RKO (cell line): ENCODE results near the gene CCDC141.

ENCODE experiments used
- DNase-seq: peaks from one replicate; pipeline ENCODE4 v3.0.0-alpha.2; 2016; ENCODE audit warnings: low spot score

Gene CCDC141

DNA sequence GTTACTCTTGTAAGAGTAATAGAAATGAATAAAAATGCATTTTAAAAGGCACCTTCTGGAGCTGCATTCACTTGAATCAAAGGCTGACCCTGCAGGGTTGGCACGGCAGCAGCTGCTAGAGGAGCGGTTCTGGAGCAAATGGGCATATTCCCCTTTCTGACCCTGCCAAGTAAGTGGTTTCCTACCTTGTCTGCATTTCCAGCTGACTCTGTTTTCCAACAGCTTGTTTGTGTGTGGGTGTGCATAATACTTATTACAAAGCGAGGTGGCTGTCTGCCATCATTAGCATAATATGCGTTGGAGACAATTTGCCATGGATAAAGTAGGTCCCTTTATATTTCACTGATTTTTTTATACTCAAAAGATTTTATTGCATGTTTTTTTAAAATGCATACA, 221.5 kb downstream of the CCDC141 start:
- DNase-seq = no peak

DNA sequence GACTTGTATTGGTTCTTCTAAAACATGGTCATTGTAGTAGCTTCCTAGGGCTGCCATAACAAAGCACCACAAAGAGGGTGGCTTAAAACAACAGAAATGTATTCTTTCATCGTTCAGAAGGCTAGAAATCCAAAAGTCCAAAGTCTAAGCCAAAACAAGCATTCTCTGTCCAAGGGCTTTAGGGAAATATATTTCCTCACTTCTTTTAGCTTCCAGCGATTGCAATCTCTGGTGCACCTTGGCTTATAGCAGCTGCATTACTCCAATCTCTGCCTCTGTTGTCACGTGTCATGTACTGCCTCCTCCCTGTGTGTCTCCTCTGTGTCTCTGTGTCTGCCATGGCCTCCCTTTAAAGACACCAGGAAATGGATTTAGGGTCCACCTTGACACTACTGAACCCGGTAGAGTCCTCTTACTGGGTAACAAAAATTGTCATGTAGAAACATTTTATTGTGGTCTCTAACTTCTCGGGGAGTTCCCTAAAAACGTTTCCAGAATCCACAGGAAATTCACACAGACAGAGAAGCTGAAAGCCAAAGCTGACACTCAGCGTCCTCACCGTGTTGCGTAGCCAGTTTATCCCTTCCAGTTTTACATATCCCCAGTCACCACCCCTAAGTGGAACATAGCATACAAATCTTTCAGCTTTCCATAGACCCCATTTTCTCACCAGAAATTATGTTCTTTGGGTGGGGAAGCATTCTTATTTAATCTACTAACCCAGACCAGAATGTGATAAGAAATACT, 222.0 kb downstream of the CCDC141 start:
- DNase-seq = no peak

DNA sequence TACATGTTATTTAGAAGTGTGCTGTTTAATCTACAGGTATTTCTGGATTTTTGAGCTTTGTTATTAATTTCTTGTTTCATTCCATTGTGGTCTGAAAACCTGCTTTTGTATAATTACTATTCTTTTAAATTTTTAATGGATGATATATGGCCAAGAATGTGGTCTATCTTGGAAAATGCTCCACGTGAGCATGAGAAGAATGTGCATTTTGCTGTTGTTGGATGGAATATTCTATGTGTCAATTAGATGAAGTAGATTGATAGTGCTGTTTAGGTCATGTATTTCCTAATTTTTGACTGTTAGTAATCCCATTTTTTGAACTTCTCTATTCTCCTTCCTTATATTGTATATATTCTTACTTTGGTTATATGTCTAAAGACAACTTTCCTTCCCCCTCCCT, 222.8 kb downstream of the CCDC141 start:
- DNase-seq = no peak

DNA sequence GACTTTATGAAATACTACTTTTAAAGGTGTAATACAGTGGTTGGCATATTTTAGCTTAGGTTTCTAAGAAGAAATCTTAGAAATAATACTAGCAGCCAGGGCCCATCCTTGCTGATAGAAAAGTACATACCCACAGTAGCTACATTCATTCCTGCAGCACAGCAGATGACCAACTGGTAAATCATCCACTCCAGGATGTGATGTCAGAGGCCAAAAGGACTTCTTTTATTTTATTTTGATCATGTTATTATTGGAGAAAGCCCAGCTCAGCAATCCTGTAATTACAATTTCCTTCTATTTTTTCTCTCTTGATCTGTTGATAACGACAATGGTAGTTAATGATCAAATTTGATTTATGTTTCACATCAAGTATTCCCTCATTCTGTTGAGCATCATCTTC, 224.8 kb downstream of the CCDC141 start:
- peak; percentile 16 for DNase-seq

DNA sequence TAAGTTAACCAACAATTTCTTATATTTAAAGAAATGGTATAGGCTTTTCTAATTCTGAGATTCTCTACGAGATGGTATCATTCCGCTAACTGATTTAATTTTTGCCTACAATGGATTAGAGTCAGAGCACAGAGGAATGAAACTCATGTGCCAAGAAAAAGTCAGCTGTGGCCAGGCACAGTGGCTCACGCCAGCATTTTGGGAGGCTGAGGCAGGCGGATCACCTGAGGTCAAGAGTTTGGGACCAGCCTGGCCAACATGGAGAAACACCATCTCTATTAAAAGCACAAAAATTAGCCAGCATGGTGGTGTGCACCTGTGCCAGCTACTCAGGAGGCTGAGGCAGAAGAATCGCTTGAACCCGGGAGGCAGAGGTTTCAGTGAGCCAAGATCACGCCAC, 225.8 kb downstream of the CCDC141 start:
- no peak for DNase-seq

DNA sequence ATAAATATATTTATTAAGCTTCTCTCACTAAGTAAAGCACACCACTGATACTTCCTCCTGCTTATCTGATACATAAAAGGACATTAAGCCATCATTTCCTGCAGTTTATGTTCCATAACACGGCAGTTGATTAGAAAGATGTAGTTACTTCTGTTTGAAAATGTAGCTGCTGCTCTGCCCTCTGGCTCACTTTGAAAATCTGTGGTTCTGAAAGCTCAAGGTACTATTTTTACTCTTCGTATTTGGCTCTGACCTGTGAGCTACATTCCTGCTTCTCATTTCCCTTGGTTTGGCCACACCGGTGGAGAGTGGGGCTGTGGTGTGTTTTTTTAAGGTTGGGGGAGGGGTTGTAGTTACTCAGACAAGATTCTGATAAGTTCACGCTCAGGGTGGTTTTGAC, 229.9 kb downstream of the CCDC141 start:
- DNase-seq = no peak

DNA sequence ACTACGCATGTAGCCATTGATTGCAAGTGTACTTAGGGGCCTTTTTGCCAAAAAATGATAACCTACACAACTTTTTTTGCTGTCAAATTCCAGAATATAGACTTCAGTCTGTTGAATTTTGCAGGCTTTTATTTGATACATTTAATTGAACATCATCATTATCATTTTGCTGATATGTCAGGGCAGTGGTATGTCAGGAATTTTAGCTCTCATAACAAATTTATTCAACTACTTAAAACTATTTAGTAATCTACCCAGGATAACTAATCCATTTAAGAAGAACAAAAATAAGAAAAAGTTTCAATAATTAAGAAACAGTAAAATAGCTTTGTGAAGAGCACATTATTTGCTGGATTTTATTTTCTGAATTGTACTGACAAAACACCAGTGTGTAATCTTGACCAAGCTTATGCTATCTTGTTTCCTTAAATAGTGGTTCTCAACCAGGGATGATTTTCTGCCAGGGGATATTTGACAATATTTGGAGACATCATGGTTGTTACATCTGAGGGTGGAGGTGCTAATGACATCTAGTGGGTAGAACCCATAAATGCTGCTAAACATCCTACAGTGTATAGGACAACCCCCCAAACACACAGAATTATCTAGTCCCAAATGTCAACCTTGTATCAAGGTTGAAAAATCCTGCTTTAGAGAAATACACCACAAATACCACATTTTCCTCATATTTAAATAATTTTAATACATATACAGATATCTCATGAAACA, 230.6 kb downstream of the CCDC141 start:
- no peak for DNase-seq

DNA sequence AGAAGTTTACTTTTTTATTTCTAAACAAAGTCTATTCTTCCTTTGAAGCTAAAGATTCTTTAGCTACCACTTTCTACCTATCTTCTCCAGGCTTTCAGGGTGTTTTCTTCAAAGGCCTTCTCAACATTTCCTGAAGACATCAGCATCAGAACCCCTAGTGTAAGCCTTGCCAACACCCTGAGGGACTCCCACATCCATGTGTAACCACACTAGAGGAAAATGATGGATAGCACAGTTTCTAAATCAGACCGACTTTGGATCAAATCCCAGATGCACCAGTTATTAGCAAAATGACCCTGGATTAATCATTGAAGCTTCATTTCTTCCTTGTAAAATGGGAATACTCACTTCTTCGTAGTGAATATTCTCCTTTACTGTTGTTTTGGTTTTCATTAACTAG, 238.0 kb downstream of the CCDC141 start:
- no peak for DNase-seq

DNA sequence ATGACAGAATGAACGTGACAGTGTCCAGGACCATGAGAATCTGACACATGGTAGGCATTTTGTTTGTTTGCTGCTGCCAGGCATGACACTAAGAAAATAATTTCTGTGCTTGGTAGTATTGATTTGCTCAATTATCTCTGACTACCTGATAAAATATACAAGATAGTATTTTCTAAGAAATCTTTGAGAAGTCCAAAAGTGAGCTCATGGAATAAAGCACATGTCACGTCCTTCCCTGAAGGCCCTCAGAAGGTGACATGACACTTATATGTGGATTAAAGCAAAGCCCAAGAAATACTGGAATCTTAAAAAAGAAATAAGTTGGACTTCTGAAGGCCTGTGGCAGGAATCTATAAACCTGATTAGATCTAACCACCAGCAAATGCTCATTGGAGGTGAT, 238.9 kb downstream of the CCDC141 start:
- no peak for DNase-seq

DNA sequence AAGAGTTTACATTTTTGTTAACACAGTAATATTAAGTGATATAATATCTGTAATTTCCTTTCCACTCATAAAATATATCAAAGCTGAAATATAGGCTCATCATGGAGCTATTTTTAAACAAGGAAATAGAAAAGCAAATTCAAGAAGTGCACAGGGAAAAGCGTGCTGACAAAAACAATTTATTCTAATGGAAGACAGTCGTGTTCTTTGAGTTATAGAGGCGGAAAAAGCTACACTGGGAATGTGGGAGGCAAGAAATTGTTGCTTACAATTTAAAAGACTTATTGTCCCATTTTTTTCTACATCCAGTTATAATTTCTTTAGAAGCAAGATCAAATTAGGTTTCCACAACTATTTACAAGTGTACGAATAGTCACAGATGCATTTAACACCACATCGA, 239.5 kb downstream of the CCDC141 start:
- no peak for DNase-seq

DNA sequence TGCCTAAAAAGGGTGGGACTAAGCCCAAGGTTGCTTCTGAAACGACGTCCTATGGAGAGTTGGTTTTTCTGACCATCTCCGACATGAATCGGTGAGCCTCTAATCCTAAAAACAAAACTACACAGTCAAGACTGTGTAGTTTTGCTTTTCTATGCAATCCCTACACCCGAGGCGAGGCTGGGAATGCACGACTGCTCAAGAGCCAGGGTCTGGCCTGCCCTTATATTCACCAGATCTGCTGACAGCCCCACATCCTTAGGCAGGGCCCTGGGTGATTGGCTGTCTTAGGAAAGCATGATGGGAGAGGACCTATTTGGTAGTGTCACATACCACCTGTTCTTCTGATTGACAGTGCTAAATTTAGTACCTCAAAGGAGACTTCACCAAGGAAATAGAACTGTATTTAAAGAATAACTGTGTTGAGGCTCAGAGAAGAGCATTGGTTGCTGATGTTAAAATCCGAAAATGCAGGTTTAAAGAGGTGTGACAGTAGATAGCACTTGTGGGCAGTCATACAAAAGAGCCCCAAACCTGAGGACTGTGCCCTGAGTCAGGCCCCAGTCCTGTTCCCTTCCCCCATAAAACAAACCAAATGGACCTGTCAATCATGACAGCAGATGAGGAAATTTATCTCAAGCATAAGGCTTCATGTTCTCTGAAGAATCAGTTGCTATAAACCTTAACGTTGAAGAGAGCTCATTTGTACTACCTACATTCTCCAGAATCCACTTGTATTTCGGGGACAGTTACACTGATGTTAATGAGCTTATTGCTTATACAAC, 242.5 kb downstream of the CCDC141 start, which contains the start of gene TTN:
Gene TTN (minus strand): TSS at position 197 of the 782 bp plus-strand sequence. CDS start 2,781 bp downstream, outside the sequence.
- peak; percentile 55 for DNase-seq

DNA sequence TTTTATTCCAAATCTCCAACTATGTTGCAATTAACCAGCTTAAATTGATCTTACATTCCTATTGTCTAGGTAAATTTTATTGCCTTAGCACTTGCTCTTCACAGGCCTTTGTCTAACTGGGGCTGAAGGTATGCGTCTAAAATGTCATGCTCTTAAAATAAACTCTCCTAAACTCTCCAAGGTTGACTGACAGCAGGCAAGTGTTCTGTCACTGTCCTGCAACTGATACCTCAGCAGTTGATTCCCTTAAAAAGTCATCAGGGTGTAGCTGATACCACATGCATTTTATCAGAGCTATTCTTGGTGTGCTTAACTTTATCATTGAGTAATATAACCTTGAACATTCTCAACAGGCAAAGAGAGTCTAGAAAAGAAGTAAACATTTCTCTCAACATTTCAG, 243.4 kb downstream of the CCDC141 start:
- no peak for DNase-seq

DNA sequence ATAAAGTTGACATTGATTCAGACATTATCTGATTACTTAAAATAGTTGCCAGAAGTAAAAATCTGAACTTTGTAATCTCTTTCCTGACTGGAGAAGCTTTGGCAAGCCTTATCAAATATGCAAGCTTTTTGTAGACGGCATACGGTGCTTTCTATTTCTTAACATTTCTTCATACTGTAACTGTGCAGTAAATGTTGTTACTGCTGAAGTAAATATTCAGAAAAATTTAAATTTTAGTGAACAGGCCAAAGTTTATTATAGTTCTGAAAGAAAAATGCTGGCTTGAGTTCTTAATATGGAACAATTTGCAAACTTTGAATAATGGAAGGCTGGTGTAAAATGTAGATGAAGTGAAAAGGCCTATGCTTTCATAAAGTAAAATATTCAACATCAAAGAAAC, 244.5 kb downstream of the CCDC141 start:
- DNase-seq = no peak

DNA sequence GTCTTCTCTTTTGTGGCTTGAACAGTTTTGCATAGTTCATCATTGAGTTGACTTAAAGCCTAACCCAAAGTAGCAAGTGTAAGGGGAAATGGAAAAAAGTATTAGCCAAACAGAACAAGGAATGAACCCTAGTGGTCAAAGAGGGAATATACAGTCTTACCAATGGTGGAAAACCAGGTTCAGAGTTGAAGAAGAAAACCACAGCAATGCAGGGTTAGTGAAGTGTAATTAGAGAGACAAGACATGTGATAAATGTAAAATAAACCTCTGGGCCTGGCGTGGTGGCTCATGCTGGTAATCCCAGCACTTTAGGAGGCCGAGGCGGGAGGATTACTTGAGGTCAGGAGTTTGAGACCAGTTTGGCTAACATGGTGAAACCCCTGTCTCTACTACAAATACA, 245.1 kb downstream of the CCDC141 start:
- peak; percentile 70 for DNase-seq

DNA sequence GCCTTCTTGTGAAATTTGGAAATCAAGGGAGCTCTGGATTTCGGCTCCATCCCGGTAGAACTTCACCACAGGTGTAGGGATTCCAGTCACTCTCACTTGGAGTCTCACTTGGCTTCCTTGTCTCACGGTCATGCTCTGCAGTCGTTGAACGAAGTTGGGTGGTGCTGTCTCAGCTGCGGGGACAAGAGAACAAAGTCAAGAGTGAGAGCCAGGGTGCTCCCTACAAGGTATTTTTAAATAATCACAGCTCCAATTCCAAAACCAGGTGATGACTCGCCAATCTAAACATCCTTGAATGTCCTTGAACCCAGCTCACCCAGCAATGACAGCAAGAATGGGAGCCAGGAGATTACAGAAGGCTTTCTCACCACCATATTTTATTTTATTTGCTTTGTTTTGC, 249.4 kb downstream of the CCDC141 start:
- no peak for DNase-seq

DNA sequence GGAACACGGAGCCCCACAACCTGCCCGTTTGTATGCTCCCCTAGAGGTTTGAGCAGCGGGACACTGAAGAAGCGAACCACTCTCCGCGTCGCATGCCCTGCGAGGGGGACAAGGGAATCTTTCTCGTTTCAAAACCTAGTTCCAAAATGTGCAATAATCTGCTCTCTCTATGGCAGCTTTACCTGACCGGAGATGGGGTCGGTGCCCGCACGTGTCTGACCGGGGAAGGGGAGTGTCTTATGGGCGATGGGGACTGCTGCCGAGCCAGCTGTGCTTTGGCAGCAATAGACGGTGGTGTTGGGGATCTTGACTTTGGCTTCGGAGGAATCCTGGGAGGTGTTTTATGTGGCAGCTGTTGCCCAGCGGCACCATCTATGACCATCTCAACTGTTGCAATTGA, 250.6 kb downstream of the CCDC141 start:
- no peak for DNase-seq

DNA sequence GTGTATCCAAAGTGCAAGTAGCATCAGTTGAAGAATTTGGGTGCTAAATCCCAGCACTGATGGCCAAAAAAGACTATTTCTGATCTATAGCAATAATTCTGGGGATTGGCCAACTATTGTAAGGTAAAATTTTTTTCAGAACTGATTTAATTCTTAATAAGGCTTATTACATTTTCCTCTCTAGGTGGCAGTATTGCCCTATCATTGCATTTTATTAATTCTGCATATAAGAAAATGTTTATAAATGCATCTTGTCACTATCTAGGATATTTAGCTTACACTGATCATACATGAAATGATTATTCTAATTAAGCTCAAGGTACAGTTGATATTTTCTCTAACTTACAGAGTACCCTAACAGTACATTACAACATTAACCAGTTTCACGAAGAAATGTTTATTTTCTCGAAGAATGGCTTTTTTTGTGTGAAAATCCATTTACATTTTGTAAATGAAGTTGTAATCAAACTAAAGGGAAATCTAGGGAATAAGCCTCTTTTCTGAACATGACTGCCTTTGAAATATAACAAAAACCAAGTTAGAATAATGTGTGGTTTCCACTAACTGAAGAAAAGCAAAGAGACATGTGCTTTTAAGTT, 253.8 kb downstream of the CCDC141 start:
- DNase-seq = peak; percentile 70

DNA sequence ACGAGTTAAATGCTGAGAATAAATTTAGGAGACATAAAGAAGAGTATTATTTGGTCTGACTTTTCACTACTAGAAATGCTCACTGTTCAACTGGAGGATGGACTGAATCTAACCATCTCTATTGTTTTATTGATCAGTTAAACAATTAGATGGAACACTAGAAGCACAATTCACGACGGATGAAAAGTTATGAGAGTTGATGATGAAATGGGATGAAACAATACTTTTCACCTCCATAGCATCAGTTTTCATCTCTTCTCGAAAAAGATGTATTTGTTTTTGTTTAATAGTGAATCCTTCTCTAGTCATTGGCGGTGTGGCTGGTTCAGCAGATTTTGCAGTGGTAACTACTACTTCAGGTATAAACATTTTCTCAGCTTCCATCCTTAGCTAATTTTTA, 262.0 kb downstream of the CCDC141 start:
- DNase-seq = no peak

DNA sequence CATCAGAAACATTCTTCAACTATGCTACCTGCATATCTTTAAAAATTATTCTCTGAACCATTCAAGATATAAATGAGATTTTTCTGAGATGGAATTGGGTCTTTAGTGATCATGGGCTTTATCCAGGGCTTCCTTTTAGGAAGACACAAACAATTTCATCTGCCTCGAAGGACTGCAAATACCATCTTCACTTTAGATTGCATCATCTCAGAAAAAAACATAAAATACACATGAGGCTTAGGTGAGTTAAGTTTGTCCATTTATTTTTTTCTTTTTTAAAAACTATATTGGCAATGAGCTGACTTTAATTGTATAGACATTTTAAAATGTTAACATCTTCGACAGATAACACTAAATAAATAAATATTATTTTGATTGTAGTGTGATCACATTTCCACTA, 262.8 kb downstream of the CCDC141 start:
- DNase-seq = no peak

DNA sequence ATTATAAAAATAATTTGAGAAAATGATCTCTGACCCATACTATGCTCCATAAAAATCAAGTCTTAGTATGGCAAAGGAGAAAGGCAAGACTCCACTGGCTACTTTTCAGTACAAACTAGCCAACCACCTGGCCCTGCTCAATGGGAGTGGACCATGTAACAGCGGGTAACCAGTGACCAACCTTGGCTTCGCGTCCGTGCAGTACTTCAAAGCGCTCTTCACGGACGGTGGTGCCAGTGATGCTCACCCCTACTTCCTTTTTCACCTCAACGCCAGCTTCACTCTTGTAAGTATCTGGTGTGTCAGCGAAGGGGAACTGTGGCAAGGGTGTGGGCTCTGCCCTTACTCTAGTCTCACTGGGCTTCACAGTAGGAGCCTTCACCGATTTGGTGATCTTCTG, 266.0 kb downstream of the CCDC141 start:
- no peak for DNase-seq

DNA sequence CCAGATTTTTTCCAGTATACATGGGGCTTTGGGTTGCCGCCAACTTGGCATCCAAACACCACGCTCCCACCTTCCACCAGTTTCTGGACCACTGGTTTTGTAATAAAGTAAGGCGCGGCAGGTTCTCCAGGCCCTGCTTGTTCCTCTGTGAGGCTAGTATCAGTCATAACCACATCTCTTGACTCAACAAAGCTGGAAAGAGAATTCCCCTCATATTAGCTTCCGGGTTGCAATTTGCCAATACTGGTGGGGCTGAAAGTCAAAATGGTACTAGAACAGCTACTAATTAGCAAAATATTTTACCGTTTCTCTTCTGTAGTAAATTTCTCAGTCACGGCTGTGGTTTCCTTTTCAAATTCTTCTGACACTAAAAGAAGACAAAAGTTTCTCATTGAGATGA, 267.7 kb downstream of the CCDC141 start:
- DNase-seq = no peak
